GM21423 (cell line): ENCODE results near the gene C5orf58.
"Not testable (repeated sequence)": the region's sequence is repeated elsewhere in the genome, so short reads cannot be mapped to it uniquely, and the experiment has no call there.

Source experiments
- ATAC-seq: cut with Tn5 transposase; IDR thresholded peaks from one replicate; pipeline ENCODE4 v1.9.1; 2021; ENCODE audit warnings: mild to moderate bottlenecking, moderate library complexity; ENCODE audit not compliant: unreplicated experiment

Gene C5orf58

DNA sequence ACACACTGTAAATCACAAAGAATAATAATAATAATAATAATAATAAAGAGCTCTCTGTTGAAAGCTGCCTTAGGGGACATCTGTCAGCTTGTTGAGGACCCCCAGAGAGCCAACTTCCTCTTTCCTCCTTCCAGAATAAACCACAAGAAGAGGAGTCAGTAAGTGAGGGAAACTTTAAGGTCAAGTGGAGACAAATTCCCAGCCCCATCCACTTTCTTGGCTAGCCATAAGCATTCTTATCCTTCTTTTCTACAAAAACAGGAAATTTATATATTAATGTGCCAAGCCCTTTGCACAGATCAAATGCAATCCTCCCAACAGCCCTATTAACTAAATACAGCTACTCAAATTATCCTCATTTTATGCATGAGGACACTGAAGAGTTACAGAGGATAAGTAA is 9.4 kb upstream of the C5orf58 start:
- no peak for ATAC-seq

- no peak for ATAC-seq
Observed at GRCh38 chr5:170223906-170224305, 8.9 kb upstream of the C5orf58 start.

DNA sequence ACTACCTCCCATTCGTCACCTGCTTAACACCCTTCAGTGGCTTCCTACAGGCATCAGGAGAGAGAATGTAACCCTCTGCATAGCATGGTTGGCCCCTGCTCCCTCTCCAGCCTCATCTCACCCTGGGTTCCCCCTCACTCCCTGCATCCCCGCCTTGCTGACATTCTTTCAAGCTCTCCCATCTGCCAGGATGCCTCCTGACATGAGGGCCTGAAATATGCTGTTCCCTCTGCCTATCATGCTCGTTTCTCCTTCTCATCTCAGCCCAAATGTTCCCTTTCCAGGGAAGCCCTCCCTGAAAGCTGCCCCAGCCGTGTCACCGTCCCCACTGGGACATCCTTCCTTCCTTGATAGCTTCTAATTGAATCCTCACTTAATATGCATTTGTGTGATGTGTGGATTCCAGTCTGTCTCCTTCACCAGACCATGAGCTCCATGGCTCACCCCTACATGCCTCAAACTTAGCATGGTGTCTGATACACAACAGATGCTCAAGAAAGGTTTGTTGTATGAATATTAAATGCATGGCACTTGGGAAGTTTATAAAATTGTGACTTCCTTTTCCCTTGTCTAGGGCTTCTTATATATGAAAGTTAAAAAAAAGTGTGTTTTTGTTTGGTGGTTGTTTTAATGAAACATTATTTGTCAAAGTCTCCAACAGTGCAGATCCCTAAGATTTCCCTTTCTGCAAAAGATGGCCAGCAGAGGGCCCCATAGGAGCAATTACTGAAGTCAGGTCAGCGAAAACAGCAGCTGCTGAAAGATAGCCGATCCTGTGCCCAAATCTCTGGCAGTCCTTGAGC is 7.3 kb upstream of the C5orf58 start:
- peak; percentile 56 for ATAC-seq

- ATAC-seq = no peak
Observed at GRCh38 chr5:170226129-170226615, 6.6 kb upstream of the C5orf58 start.

DNA sequence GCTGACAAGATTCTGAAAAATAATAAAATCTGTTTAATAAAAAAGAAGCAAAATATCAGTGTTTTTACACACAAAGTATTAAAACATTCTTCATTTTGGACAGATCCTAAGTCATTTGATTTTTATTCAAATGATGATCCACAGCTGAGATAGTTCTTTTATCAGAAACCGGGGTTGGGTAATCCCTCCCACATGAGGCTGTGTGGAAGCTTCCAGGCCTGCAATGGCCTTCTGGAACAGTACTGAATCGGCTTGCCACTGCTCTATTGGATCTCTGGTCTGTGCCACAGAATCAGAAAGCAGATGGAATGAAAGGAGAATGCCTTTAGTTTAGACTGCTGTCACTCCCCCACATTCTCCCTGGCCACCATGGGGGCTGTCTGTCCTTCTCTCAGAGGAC is 6.1 kb upstream of the C5orf58 start:
- ATAC-seq = no peak

- ATAC-seq = no peak
Observed at GRCh38 chr5:170228762-170229435, 3.9 kb upstream of the C5orf58 start.

GRCh38 chr5:170233358-170233892 is 640 bp downstream of the C5orf58 start:
- ATAC-seq = no peak

DNA sequence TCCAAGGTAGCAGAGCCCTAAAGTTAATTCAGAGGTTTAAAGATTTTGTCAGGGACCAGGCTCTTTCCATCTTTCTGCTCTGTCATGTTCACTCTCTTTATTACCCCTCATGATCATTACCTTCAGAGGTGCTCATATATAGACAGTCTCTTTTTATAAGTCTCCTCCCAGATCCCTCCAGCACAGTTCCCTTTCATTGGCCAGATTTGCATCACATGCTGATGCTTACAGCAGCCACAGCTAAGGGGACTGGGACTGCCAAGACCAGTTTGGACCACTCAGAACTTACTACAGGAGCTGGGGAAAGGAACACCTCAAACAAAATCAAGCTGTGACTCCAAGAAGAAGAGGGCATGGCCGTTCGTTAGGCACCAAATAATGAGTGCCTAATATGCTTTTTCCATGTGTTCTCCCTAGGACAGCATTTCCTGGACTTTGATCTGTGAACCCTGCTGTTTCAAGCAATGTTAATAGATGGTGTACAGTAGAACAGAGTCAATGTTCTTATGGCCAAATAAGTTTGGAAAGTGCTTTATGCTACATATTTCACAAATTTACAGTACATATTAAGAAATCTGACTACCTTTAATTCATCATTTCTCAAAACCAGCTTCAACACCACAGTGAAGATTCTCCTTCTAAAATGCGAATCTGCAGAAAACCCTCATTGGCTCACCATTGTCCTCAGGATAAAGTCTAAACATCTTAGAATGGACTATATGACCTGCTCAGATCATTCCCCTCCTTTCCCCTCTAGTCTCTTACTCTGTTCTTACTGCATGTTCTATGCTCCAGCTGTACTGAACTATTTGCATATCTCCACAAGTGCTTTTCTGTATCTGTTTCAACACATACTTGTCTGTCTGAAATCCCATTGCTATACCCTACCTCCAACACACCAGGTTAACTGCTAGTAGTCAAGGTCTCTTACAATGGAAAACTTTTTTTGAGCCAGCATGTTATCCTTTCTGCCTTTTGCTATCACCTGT is 3.4 kb downstream of the C5orf58 start:
- peak; percentile 46 for ATAC-seq

GRCh38 chr5:170238456-170239196 is 5.8 kb downstream of the C5orf58 start:
- no peak for ATAC-seq

GRCh38 chr5:170245436-170245835 is 12.7 kb downstream of the C5orf58 start:
- ATAC-seq = not testable (repeated sequence)

DNA sequence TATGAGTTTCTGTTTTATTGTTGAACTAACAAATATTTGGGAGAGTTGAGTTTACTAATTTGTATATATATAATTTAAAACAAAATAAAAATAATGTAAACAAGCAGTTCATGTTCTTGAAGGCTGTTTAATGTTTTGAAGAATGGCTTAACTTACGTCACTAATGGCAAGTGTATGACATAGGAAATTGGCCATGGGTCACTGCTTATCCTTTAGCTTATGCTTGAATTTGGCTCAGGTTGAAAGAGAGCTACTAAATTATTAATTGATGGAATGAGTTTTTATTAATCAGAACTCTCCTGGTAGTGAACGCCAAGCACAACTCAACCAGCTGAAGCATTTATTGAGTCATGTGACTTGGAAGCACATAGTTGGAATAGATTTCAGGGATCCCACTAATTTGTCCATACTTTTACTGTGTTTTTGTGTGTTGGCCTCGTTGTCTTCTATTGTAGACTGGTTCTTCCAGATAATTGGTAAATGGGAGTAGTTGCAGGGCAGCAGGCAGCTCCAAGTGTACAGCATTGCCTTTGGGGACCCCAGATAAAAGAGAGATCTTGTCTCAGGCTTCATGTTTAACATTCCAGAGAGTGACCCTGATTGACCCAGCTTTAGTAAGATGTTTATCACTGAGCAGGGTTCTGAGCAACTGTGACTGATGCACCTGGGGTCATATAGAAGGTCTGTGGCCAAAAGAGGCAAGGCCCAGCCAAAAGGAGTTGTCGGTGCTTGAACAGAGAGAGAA is 13.5 kb downstream of the C5orf58 start:
- no peak for ATAC-seq

DNA sequence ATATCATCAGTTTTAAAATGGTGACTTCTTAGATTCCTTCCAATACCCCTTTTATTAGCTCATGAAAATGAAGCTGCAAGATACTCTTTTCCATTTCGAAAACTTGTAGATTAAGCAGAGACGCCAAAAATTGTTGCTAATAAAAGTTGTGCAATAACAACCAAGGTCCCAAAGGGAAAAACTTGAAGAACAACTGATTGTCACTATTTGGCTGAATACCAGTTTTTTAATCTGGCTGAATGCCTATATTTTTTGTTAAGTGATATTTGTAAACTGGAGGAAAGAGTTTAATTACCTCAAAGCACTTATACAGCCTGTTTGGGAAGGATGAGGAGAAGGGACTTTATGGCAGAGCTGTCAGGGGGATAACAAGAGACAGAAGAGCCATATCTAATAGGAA is 14.6 kb downstream of the C5orf58 start:
- ATAC-seq = no peak

DNA sequence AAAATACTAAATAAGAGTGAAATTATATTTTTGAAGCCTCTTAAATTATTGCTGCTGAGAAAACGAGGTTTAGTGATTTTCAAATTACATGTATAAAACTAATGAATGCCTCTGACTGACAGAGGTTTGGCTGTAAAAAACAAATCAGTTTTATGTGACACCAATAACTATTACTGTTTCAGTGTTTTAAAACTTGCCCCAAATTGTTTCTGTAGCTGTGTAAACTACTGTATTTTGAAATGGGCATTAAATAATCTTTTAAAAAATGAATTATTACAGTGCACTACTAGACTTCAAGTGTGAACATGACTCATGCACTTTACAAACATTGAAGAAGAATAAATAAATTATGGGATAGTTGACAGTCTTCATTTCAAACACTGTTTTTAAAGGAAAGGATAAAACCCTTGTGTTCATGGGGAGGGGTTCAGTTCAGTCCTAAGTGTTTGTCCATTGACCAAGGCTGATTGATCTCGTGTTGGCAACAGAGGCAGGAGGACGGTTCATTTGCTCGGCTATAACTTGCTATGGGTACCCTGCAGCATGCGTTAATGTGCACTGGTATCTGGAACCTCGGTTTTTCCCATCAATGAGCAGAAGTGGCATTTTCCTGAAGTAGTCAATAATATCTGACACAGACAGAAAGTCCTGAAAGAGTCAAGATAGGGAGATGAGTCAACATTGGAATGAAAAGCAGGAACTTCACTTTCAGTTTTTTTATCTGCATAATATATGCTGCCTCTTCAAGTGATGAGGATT is 15.6 kb downstream of the C5orf58 start:
- ATAC-seq = no peak

- ATAC-seq = not testable (repeated sequence)
Observed at GRCh38 chr5:170248931-170249227, 16.1 kb downstream of the C5orf58 start.

- ATAC-seq = no peak
Observed at GRCh38 chr5:170249355-170249754, 16.6 kb downstream of the C5orf58 start.

DNA sequence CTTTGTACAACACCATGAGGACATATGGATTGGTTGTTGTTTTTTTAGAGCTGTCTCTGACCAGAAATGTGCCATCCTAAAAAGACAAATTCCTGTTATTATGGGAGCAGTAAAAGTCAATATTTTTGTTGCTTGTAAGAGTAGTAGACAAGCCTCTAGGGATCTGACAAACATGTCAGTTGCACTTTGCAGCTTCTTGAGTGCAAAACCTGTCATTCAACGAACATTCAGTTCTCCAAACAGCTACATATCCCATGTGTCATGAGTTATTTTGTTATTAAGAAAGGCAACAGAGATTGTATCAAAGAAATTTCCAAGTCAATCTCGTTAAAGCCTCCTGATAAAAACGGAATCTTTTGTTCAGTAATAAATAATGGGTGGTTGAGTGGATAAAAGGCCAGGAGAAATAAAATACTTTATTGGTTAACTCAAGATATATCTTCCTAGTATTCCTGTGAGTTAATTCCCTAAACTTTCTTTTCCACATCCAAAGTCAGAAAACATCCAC is 18.1 kb downstream of the C5orf58 start:
- ATAC-seq = no peak

DNA sequence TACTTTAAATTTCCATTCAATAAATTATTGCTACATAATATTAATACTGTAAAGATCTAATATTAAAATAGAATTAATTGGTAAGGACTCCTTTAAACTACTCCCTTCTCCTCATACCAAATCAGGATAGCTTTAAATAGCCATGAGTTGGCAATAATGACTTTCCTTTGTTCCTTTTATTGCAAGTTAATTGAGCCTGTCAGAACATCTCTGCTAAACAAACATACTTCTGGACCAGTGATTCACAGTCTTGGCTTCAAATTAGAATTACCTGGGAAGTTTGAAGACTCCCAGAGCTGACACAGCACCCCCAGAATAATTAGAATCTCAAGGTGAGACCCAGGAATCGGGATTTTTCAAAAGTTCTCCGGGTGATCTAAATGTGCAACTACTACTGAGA is 18.7 kb downstream of the C5orf58 start:
- ATAC-seq = no peak

- no peak for ATAC-seq
Observed at GRCh38 chr5:170252109-170252508, 19.3 kb downstream of the C5orf58 start.
